ENCODE results near the gene ARHGAP15. TPM values are rescaled to one million over a fixed set of nuclear protein-coding genes. Genes with fewer than 3 reads are reported as not detected.

The ARHGAP15 gene
- total RNA-seq, 2 experiments from 2014 or later, result 71.3 to 72.8 TPM

DNA sequence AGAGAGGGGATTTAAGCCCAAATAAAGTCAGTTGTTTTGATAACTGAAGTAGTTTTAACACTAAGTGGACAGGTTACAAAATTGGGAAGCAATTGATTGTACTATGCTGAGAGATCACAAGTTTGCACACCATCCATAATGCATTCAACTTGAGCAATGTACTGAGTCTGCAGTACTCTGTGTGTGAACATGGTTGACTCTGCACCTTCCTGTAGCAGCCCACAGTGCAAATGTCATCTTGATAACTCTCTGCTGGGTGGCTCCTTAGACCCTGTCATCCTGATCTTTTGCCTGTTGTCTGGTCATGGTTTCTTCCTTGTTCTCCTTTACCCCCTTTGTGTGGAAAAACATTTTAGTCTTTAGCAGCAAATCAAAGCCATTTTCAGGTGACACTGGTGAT is 168.0 kb downstream of the ARHGAP15 start:
- peaks cover 21% of the 10 kb centered on the region for H3K4me1 Mint-ChIP-seq (ENCODE audit: low read depth)
- DNase-seq (no peak), ATAC-seq (no peak)
- H3K9me3 Mint-ChIP-seq, result no peaks in the 10 kb centered on the region
- POLR2A ChIA-PET, result no interaction called here
- no peak overlapping the region for H3K27ac Mint-ChIP-seq
- H3K4me3 Mint-ChIP-seq, result no peak overlapping the region
- TF ChIP-seq, protein P1, sequence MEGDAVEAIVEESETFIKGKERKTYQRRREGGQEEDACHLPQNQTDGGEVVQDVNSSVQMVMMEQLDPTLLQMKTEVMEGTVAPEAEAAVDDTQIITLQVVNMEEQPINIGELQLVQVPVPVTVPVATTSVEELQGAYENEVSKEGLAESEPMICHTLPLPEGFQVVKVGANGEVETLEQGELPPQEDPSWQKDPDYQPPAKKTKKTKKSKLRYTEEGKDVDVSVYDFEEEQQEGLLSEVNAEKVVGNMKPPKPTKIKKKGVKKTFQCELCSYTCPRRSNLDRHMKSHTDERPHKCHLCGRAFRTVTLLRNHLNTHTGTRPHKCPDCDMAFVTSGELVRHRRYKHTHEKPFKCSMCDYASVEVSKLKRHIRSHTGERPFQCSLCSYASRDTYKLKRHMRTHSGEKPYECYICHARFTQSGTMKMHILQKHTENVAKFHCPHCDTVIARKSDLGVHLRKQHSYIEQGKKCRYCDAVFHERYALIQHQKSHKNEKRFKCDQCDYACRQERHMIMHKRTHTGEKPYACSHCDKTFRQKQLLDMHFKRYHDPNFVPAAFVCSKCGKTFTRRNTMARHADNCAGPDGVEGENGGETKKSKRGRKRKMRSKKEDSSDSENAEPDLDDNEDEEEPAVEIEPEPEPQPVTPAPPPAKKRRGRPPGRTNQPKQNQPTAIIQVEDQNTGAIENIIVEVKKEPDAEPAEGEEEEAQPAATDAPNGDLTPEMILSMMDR (IDR thresholded peaks at IDR 0.05), result no peak
- intact Hi-C loops (cut with micrococcal nuclease), result no loop called here
- H3K27me3 Mint-ChIP-seq, result no peaks in the 10 kb centered on the region
- H3K36me3 Mint-ChIP-seq (ENCODE audit: low read depth), result no peaks in the 10 kb centered on the region
- CTCF ChIA-PET, result interaction anchor here (1.1 to 2.4 kb wide), 2 partner anchors 13 to 14 kb away, joined by 3 to 8 read pairs; no protein-coding TSS in a partner anchor

DNA sequence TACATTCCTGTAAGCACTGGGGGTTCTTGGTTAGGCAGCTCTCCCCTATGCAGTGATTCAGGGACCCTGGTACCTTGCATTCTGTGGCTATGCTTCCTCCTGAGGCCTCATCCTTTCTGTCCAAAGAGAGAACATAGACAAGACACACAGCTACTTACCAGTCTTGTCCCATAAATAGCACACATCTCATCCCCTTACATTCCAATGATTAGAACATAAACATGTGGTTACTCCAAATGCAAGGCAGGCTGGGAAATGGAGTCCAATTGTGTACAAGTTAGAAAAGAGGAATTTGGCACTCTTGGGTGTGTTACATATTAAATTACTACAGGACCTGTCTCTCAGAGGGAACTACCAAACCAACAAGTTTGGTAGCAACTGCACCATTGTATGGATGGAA is 171.3 kb downstream of the ARHGAP15 start:
- ATAC-seq, result no peak
- peaks cover 15% of the 10 kb centered on the region for H3K4me1 Mint-ChIP-seq (ENCODE audit: low read depth)
- intact Hi-C loops (cut with micrococcal nuclease), result no loop called here
- no peak for DNase-seq
- peaks cover 1% of the 10 kb centered on the region for H3K9me3 Mint-ChIP-seq
- TF ChIP-seq, protein P1 (IDR thresholded peaks at IDR 0.05), result no peak
- peaks cover 8% of the 10 kb centered on the region for H3K36me3 Mint-ChIP-seq (ENCODE audit: low read depth)
- no peaks in the 10 kb centered on the region for H3K27me3 Mint-ChIP-seq
- no peak overlapping the region for H3K4me3 Mint-ChIP-seq
- POLR2A ChIA-PET, result no interaction called here
- H3K27ac Mint-ChIP-seq, result no peak overlapping the region
- CTCF ChIA-PET, result interaction anchor here (1.0 to 2.0 kb wide), 3 partner anchors 16 to 266 kb away, joined by 3 to 8 read pairs (median 3); no protein-coding TSS in a partner anchor

DNA sequence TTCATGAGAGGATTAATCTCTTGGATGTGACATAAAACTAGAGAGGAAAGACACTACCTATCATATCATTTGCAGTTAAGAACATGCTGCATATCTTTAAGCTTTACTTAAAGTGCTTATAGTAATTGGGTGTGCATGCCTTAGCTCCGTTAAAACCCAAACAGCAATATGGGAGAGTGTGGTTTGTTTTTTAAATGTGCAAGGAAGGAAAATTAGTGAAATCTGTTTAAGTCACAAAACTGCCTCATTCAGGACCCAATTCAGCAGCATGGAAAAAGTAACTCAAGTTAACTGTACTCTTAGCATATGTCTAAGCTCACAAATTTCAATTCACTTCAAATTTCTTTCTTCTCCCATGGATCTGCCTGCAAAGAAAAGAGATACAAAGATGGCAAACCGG is 182.2 kb downstream of the ARHGAP15 start:
- ChIA-PET POLR2A (no interaction called here), CTCF (interaction anchor here (0.6 to 2.4 kb wide), 2 partner anchors 15 to 27 kb away, joined by 3 to 8 read pairs; no protein-coding TSS in a partner anchor)
- no peak overlapping the region for H3K4me3 Mint-ChIP-seq
- DNase-seq (no peak), ATAC-seq (no peak)
- intact Hi-C loops (cut with micrococcal nuclease), result no loop called here
- H3K27me3 Mint-ChIP-seq, result no peaks in the 10 kb centered on the region
- H3K4me1 Mint-ChIP-seq (ENCODE audit: low read depth), result peaks cover 8% of the 10 kb centered on the region
- no peaks in the 10 kb centered on the region for H3K9me3 Mint-ChIP-seq
- TF ChIP-seq, protein P1 (IDR thresholded peaks at IDR 0.05), result no peak
- H3K36me3 Mint-ChIP-seq (ENCODE audit: low read depth), result peaks cover 2% of the 10 kb centered on the region
- no peak overlapping the region for H3K27ac Mint-ChIP-seq

DNA sequence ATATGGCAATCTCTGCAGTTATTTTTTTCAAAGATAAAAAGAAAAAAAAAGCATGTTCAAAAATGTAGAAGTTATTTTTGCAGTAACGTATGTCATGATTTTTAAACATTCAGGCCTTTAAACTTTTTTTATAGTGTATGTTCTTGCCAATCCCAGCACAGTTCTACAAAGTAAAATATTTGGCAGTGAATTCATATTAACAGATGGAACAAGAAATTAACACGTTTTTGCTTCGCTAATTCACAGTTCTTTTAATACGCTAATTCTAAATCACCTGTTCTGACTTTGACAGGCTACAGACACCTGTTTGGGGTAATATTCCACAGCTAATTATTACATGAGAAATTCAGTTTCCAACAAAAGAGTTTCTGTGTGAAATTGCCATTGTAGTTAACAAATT is 183.2 kb downstream of the ARHGAP15 start:
- Mint-ChIP-seq H3K27me3 (no peaks in the 10 kb centered on the region), H3K4me3 (no peak overlapping the region), H3K9me3 (no peaks in the 10 kb centered on the region), H3K27ac (no peak overlapping the region), H3K36me3 (ENCODE audit: low read depth) (peaks cover 5% of the 10 kb centered on the region), H3K4me1 (ENCODE audit: low read depth) (peaks cover 3% of the 10 kb centered on the region)
- ChIA-PET POLR2A (no interaction called here), CTCF (interaction anchor here (1.0 to 2.4 kb wide), 2 partner anchors 28 to 29 kb away, joined by 3 to 8 read pairs; no protein-coding TSS in a partner anchor)
- no peak for ATAC-seq
- TF ChIP-seq, protein P1 (IDR thresholded peaks at IDR 0.05), result no peak
- intact Hi-C loops (cut with micrococcal nuclease), result no loop called here
- no peak for DNase-seq

DNA sequence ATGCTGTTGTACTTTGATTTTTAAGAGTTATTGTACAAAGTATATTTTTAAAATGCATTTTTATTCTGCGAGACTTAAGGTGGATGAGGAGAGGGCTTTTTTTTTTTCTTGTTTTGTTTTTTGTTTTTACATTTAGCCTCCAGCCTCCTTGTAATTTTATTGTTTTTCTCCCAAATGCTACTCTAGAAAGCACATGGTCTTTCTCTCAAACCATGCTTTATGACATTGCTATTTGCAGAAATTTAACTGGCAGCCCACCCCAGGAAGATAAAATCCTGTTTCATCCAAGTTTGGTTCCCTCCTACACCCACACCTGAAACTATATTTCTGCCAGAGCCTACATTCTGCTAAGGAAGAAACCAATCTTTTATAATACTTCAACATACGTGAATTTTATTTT is 184.6 kb downstream of the ARHGAP15 start:
- Mint-ChIP-seq H3K4me3 (no peak overlapping the region), H3K27me3 (no peaks in the 10 kb centered on the region), H3K9me3 (no peaks in the 10 kb centered on the region), H3K36me3 (ENCODE audit: low read depth) (peaks cover 13% of the 10 kb centered on the region), H3K27ac (no peak overlapping the region), H3K4me1 (ENCODE audit: low read depth) (peaks cover 5% of the 10 kb centered on the region)
- POLR2A ChIA-PET, result no interaction called here
- ATAC-seq (no peak), DNase-seq (no peak)
- intact Hi-C loops (cut with micrococcal nuclease), result no loop called here
- CTCF ChIA-PET, result interaction anchor here (1.7 kb wide), 1 partner anchor 29 kb away, joined by 7 read pairs; no protein-coding TSS in a partner anchor
- TF ChIP-seq, protein P1 (IDR thresholded peaks at IDR 0.05), result no peak
